Epithelial cell of esophagus (primary cell): Measurements from ENCODE around the gene HSD17B1.
"Not testable (repeated sequence)": the region's sequence is repeated elsewhere in the genome, so short reads cannot be mapped to it uniquely, and the experiment has no call there.

Experiments
- DNase-seq: peaks from one replicate; pipeline ENCODE4 v3.0.0; 2010; ENCODE audit warnings: low read depth
- H3K4me3 ChIP-seq: 2 replicates; pipeline ENCODE4 v1.5.1; 2011; ENCODE audit warnings: mild to moderate bottlenecking, low read length, control low read depth
- CTCF ChIP-seq: IDR thresholded peaks from 2 replicates; pipeline ENCODE4 v1.5.1; 2011; ENCODE audit warnings: low read depth, mild to moderate bottlenecking, low read length, control low read depth, inconsistent platforms; ENCODE audit not compliant: insufficient read depth; ENCODE audit errors: missing control alignments

HSD17B1 gene

DNA sequence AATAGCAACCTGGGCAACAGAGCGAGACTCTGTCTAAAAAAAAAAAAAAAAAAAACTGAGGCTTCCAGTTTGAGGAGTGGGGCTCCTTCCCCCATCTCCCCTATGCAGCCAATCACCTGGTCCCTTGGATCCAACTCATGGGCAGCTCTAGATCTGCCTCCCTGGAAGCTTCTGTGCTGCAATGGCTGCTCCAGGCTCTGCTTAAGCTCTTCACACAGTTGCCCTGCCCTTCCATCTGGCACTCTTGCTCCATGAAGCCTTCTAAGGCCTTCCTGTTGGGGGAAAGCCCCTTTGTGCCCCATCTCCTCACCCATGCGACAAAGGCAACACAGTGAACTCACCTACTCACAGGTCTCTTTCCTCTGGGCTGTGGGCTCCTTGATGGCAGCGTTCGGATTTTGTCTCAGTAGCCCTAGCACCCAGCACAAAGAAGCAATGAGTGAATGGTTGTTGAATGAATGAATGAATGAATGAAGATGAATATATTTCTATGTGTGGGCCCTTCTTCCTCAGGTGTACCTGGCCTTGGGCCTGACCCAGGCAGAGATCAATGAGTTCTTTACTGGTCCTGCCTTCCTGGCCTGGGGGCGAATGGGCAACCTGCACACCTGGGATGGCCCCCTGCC lies 14.8 kb upstream of the HSD17B1 start:
- DNase-seq, result no peak
- no peak for TF ChIP-seq CTCF
- no peak overlapping the region for H3K4me3 ChIP-seq

DNA sequence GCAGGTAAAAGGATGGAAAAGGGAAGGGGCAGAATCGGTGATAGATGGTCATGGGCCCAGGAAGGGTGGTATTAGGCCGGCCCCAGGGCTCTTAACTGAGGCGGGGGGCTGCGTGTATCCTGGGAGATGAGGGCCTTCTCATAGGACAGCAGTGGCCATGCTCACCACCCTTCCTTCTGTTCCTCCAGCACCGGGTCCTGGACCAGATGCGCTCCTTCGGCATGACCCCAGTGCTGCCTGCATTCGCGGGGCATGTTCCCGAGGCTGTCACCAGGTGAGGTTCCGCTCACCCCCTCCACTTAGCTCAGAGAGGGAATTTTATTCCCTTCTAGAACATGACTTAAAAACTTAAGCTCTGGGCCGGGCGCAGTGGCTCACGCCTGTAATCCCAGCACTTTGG lies 14.2 kb upstream of the HSD17B1 start:
- TF ChIP-seq CTCF, result no peak
- H3K4me3 ChIP-seq, result no peak overlapping the region
- DNase-seq, result no peak

- not testable (repeated sequence) for DNase-seq, H3K4me3 ChIP-seq
Observed at GRCh38 chr17:42540558-42540957, 12.2 kb upstream of the HSD17B1 start.

DNA sequence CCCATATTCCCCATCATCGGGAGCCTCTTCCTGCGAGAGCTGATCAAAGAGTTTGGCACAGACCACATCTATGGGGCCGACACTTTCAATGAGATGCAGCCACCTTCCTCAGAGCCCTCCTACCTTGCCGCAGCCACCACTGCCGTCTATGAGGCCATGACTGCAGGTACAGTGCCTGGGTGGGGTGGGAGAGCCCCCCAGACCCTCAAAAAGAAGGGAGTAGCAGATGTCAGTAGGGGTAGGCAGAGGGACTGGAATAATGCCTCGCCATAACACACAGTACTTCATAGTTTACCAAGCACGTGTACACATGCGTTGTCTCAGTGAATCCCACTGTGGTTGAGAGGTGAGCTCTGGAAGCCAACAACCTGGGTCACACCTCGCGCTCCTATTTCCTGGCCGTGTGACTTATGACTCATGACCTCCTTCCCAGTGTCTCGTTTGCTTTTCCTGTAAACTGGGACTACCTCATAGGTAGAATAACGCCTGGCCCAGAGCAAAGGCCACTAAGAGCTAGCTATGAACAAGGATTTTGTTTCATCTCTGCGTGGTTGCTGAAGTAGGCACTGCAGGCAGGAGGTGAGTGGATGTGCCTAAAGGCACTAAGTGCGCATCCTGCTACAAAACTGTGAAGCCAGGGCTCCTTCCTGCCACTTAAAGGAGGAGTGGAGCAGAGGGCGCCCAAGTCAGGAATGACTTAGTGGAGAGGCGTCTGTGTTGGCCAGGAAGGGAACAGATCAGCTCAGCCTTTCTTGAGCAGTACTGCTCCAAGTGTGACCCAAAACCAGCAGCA lies 11.5 kb upstream of the HSD17B1 start:
- no peak overlapping the region for H3K4me3 ChIP-seq
- peak; percentile 60 for DNase-seq
- TF ChIP-seq CTCF, result no peak

GRCh38 chr17:42543190-42544079 lies 9.3 kb upstream of the HSD17B1 start:
- no peak for TF ChIP-seq CTCF
- DNase-seq, result no peak

DNA sequence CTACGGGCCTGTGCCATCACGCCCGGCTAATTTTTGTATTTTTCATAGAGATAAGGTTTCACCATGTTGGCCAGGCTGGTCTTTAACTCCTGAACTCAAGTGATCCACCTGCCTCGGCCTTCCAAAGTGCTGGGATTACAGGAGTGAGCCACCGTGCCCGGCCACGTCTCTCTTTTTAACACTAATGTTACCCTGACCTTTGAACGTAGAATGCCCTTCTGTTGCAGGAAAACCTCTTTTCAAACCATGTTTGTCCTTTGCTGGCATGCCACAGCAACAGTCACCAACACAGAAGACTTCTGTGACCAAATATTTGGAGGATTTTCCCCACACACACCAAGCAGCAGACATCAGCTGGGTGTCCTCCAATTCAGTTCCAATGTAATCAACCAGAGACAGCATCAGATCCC lies 7.8 kb upstream of the HSD17B1 start:
- no peak overlapping the region for H3K4me3 ChIP-seq
- TF ChIP-seq CTCF, result no peak
- no peak for DNase-seq

More at GRCh38 chr17:42543190-42544079, 9.3 kb upstream of the HSD17B1 start:
- no peak overlapping the region for H3K4me3 ChIP-seq

DNA sequence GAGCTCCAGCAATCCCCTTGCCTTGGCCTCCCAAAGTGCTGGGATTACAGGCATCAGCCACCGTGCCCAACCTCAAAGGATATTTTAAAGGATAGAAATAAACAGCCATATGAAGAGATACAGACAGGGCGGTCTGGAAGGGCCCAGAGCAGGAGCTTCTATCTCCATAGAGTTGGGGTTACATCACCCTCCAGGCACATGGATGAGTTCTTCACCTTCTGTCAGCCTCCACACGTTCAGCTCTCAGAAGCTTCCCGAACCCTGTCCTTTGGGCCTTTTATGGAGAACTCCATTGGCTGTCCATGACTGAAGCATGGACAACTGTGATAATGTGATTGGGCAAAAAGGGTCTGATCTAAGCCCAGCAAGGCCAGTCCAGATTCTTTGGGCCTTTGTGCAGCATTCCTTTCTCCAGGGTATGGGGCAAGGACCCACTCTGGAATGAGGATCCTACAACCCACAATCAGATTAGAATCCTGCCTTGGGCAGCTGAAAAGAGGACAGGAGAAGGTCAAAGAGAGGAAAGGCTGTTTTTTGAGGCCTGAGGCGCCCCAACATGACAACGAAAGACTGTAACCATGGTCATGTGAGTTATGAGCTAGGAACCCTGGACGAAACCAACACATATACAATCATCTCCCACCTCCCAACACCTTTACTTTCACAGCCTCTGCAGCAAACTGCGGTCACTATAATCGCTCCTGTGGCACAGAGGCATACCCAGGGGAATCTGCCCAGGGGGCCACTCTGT lies 6.8 kb upstream of the HSD17B1 start:
- not testable (repeated sequence) for DNase-seq, H3K4me3 ChIP-seq
